Measurements from ENCODE around the gene BTBD16. TPM values are rescaled to one million over a fixed set of nuclear protein-coding genes. Genes with fewer than 3 reads are reported as not detected.

The BTBD16 gene
- total and polyA plus RNA-seq, 10 of the 15 experiments (the other 5 are each of a cell fraction or from before 2014, with no cell fraction given), result 0.11 TPM; not detected in 9

DNA sequence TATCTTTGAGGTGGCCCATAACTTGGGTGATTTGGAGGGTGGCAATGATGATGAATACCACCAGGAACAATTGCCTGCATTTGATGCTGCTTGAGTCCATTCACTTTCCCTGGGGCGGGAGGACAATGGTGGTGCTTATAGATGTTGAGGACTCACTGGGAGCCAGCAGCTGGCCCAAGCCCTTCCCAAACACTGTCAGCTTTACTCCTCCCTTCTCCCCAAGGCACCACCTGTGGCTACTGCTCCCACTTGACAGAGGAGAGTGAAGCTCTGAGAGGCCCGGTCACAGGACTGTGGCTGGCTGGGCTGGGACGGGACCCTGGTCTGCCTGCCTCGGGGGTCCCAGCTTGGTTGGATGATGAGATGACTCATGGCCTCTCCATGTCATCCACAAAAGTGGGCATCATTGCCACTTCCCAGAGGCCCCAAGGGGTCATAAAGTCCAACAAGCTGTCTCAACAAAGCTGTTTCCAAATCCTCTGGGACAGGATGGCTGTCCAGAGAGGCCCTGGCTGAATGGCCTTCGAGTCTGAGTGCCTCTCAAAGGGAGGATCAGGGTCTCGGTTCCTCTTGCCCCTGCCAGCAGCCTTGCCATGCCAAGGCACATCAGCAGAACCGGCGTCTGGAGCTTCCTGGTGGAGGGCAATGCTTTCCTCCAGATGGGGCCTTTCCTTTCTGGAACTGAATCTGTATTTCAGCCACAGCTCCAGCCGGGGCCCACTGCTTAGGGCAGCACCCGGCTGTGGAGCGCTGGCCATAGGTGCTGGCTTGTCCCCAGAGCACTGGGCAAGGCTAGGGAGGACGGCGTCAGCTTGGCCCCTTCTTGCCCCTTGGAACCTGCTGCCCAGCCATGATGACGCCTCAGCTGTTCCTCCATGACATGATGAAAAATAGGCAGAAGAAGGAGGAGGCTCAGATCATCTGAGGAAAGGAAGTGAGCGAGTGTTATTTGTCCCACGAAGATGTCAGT lies 56.4 kb downstream of the BTBD16 start:
- SMC1A ChIA-PET (ENCODE audit: uncharacterized antibody, unreplicated experiment), result no interaction called here
- intact Hi-C loops (cut with micrococcal nuclease; ENCODE audit: unreplicated experiment) (no loop called here), in situ Hi-C loops (cut with MboI) (no loop called here)
- H3K79me2 ChIP-seq (ENCODE audit: control insufficient read depth, insufficient read depth, low read length), result no peaks in the 10 kb centered on the region
- H3K4me3 ChIP-seq, result no peak overlapping the region
- FAIRE-seq (no peak), ATAC-seq (no peak), DNase-seq (ENCODE audit: low read depth, low spot score) (no peak)
- H3K27me3 ChIP-seq (replicated peaks in 1 of 2; ENCODE audit: control insufficient read depth in 2 of 2, insufficient read depth in 2 of 2, low read length in 1 of 2), result peaks cover 0 to 3% of the 10 kb centered on the region in 2 experiments; a peak in 2 of 4 replicates
- POLR2A ChIA-PET, result no interaction called here
- H3K9ac ChIP-seq (ENCODE audit: control insufficient read depth, insufficient read depth, low read length), result no peak overlapping the region
- H3K4me2 ChIP-seq (ENCODE audit: control insufficient read depth, insufficient read depth), result no peak overlapping the region
- no peaks in the 10 kb centered on the region; the same call in 1 of the 2 replicates for H4K20me1 ChIP-seq (ENCODE audit: control insufficient read depth, insufficient read depth)
- H3K9me3 ChIP-seq (replicated peaks; ENCODE audit: control insufficient read depth, insufficient read depth, low read length), result no peaks in the 10 kb centered on the region; the same call in 2 of the 3 replicates
- no peak overlapping the region for H2AFZ ChIP-seq (ENCODE audit: control insufficient read depth, low read depth, low read length)
- no TSS peak for BruUV-seq (replicated peaks)
- no peak overlapping the region for H3K27ac ChIP-seq (ENCODE audit: control insufficient read depth, insufficient read depth)
- CTCF ChIA-PET, result interaction anchor here (1.0 kb wide), 1 partner anchor 56 kb away, joined by 3 read pairs; the partner anchor contains the start of gene BTBD16
- WGBS (ENCODE audit: insufficient coverage, insufficient replicate concordance, low lambda C conversion rate, missing lambda C conversion rate), result 40% methylated on average over 16 of the region's 16 CpGs
- RAD21 ChIA-PET (ENCODE audit: unreplicated experiment), result no interaction called here
- H3K36me3 ChIP-seq (ENCODE audit: control insufficient read depth in 2 of 2, insufficient read depth in 2 of 2, low read length in 1 of 2), result no peaks in the 10 kb centered on the region
- TF ChIP-seq EZH2 (IDR thresholded peaks at IDR 0.05; ENCODE audit: borderline replicate concordance, control insufficient read depth, low read depth, low read length), result no peak
- TF ChIP-seq, protein P1, sequence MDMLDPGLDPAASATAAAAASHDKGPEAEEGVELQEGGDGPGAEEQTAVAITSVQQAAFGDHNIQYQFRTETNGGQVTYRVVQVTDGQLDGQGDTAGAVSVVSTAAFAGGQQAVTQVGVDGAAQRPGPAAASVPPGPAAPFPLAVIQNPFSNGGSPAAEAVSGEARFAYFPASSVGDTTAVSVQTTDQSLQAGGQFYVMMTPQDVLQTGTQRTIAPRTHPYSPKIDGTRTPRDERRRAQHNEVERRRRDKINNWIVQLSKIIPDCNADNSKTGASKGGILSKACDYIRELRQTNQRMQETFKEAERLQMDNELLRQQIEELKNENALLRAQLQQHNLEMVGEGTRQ (IDR thresholded peaks at IDR 0.05; ENCODE audit: borderline replicate concordance, low read depth, low read length), result no peak
- no peak for TF ChIP-seq ETV6 (conservative IDR thresholded peaks at IDR 0.05 in 1 of 2, IDR thresholded peaks at IDR 0.05 in 1 of 2; ENCODE audit: borderline replicate concordance in 1 of 2, low read depth in 1 of 2)
- no peak for TF ChIP-seq ZSCAN29 (IDR thresholded peaks at IDR 0.05)
- no peak for TF ChIP-seq SMAD5 (IDR thresholded peaks at IDR 0.05; ENCODE audit: low read depth)
- TF ChIP-seq NBN (IDR thresholded peaks at IDR 0.05), result no peak
- TF ChIP-seq EP300 (IDR thresholded peaks at IDR 0.05; ENCODE audit: borderline replicate concordance in 1 of 2, control insufficient read depth in 1 of 2, low read depth in 2 of 2, low read length in 2 of 2), result no peak
- no peak for TF ChIP-seq CHD4 (IDR thresholded peaks at IDR 0.05)
- TF ChIP-seq MYB (IDR thresholded peaks at IDR 0.05; ENCODE audit: borderline replicate concordance, low read depth, low read length), result no peak
- no peak for TF ChIP-seq PAX8 (IDR thresholded peaks at IDR 0.05)
- TF ChIP-seq ZNF622 (IDR thresholded peaks at IDR 0.05), result no peak
- TF ChIP-seq, protein P2, sequence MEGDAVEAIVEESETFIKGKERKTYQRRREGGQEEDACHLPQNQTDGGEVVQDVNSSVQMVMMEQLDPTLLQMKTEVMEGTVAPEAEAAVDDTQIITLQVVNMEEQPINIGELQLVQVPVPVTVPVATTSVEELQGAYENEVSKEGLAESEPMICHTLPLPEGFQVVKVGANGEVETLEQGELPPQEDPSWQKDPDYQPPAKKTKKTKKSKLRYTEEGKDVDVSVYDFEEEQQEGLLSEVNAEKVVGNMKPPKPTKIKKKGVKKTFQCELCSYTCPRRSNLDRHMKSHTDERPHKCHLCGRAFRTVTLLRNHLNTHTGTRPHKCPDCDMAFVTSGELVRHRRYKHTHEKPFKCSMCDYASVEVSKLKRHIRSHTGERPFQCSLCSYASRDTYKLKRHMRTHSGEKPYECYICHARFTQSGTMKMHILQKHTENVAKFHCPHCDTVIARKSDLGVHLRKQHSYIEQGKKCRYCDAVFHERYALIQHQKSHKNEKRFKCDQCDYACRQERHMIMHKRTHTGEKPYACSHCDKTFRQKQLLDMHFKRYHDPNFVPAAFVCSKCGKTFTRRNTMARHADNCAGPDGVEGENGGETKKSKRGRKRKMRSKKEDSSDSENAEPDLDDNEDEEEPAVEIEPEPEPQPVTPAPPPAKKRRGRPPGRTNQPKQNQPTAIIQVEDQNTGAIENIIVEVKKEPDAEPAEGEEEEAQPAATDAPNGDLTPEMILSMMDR (IDR thresholded peaks at IDR 0.05 in 2 of 3, conservative IDR thresholded peaks at IDR 0.05 in 1 of 3; ENCODE audit: control insufficient read depth in 2 of 3, extremely low read depth in 1 of 3, insufficient read depth in 1 of 3, low read depth in 3 of 3, low read length in 3 of 3), result no peak
- TF ChIP-seq WRNIP1 (IDR thresholded peaks at IDR 0.05; ENCODE audit: borderline replicate concordance, low read depth, low read length), result no peak
- TF ChIP-seq ZNF24 (IDR thresholded peaks at IDR 0.05), result no peak
- TF ChIP-seq SMAD1 (IDR thresholded peaks at IDR 0.05; ENCODE audit: low read depth, partially characterized antibody), result no peak
- no peak for TF ChIP-seq MXI1 (IDR thresholded peaks at IDR 0.05; ENCODE audit: low read depth, low read length)
- peaks cover 4% of the 10 kb centered on the region for H3K4me1 ChIP-seq (ENCODE audit: control insufficient read depth, insufficient read depth, low read length)
